Type B pancreatic cell (in vitro differentiated cells): ENCODE measurements around the gene CORO1C. TPM values are rescaled to one million over a fixed set of nuclear protein-coding genes. Genes with fewer than 3 reads are reported as not detected.

Source experiments
- DNase-seq: peaks from one replicate; pipeline ENCODE4 v3.0.0; 2021; ENCODE audit warnings: mixed read lengths; ENCODE audit not compliant: unreplicated experiment; ENCODE audit errors: extremely low spot score
- H3K27ac Mint-ChIP-seq: 2 replicates; pipeline ENCODE4 v1.8.0; 2021; ENCODE audit warnings: mild to moderate bottlenecking, mixed read lengths
- H3K27me3 Mint-ChIP-seq: 2 replicates; pipeline ENCODE4 v1.8.0; 2021; ENCODE audit warnings: mixed read lengths
- H3K36me3 Mint-ChIP-seq: 2 replicates; pipeline ENCODE4 v1.8.0; 2021; ENCODE audit warnings: mixed read lengths
- H3K4me1 Mint-ChIP-seq: one replicate; pipeline ENCODE4 v1.8.0; 2021; ENCODE audit warnings: mixed read lengths; ENCODE audit not compliant: unreplicated experiment
- H3K4me3 Mint-ChIP-seq: 2 replicates; pipeline ENCODE4 v1.8.0; 2021; ENCODE audit warnings: mild to moderate bottlenecking, mixed read lengths
- H3K9me3 Mint-ChIP-seq: 2 replicates; pipeline ENCODE4 v1.8.0; 2021; ENCODE audit warnings: mixed read lengths
- total RNA-seq: library from RNA; stranded (reverse); gene quantifications from 2 replicates; pipeline ENCODE4 v1.2.1, GENCODE V29; 2021; ENCODE audit warnings: low replicate concordance
- TF ChIP-seq, protein P1 (sequence below): fragments of 200-600 bp; sonication (generic); conservative IDR thresholded peaks from 2 replicates; pipeline ENCODE4 v1.5.0; 2021; ENCODE audit warnings: antibody characterized with exemption, mild to moderate bottlenecking

Gene CORO1C
- total RNA-seq, 1 donor from 2014 or later: 103 TPM

DNA sequence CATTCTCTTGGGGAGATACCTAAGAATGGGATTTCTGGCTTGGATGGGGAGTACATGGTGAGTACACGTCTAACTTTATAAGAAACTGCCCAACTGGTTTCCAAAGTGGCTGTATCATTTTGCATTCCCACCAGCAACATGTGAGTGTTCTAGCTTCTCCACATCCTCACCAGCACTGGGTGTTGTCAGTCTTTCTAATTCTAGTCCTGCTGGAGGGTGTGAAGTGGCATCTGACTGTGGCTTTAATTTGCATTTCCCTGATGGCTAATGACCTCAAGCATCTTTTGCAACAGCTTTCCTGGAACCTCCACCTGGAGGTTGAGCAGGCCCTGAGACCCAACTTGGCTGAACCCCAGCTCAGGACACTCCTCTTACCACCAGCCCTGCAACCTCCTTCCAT lies 115.4 kb downstream of the CORO1C start:
- H3K4me1 Mint-ChIP-seq: peaks cover 19% of the 10 kb centered on the region
- DNase-seq: no peak
- H3K4me3 Mint-ChIP-seq: no peak overlapping the region
- peaks cover 9% of the 10 kb centered on the region for H3K27me3 Mint-ChIP-seq
- H3K9me3 Mint-ChIP-seq: no peaks in the 10 kb centered on the region
- TF ChIP-seq, protein P1, sequence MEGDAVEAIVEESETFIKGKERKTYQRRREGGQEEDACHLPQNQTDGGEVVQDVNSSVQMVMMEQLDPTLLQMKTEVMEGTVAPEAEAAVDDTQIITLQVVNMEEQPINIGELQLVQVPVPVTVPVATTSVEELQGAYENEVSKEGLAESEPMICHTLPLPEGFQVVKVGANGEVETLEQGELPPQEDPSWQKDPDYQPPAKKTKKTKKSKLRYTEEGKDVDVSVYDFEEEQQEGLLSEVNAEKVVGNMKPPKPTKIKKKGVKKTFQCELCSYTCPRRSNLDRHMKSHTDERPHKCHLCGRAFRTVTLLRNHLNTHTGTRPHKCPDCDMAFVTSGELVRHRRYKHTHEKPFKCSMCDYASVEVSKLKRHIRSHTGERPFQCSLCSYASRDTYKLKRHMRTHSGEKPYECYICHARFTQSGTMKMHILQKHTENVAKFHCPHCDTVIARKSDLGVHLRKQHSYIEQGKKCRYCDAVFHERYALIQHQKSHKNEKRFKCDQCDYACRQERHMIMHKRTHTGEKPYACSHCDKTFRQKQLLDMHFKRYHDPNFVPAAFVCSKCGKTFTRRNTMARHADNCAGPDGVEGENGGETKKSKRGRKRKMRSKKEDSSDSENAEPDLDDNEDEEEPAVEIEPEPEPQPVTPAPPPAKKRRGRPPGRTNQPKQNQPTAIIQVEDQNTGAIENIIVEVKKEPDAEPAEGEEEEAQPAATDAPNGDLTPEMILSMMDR: no peak
- H3K27ac Mint-ChIP-seq: no peak overlapping the region
- no peaks in the 10 kb centered on the region for H3K36me3 Mint-ChIP-seq

DNA sequence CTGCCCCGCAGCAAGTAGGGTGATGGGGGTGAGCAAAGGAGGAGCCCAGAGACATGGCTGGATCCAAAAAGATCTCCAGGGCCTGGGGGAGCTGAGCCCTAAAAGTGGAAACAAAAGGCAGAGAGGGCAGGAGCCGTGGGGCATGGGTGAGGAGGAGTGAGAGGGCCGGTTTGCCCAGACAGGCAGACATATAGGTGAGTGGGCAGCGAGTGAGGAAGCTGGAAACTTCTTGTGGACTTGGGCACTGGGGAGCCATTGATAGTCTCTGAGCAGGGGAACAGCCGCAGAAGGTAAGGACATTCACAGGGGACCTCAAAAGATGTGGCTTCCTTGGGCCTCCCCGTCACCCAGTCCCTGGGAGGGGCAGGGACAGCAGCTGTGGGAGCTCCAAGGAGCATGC lies 116.7 kb downstream of the CORO1C start:
- no peak for DNase-seq
- peaks cover 10% of the 10 kb centered on the region for H3K27me3 Mint-ChIP-seq
- TF ChIP-seq, protein P1: no peak
- H3K9me3 Mint-ChIP-seq: no peaks in the 10 kb centered on the region
- H3K4me3 Mint-ChIP-seq: no peak overlapping the region
- peaks cover 14% of the 10 kb centered on the region for H3K4me1 Mint-ChIP-seq
- H3K27ac Mint-ChIP-seq: no peak overlapping the region
- no peaks in the 10 kb centered on the region for H3K36me3 Mint-ChIP-seq

DNA sequence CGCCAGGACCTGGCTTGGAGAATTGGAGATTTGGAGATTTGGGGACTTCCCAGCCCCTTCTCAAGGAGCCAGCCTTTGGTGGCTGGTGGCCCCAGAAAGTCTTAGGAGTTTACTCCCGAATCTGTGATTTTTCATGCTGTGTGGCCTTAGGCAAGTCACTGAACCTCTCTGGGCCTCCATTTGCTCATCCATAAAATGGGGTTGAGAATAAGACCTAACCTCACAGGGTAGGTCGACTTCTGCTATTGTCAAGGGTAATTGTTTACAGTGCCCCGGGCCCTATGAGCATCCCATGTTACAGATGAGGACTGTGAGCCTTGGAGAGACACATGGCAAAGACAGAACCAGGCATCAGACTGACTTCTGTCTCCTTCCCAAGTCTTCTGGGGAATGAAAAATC lies 117.3 kb downstream of the CORO1C start:
- no peaks in the 10 kb centered on the region for H3K9me3 Mint-ChIP-seq
- TF ChIP-seq, protein P1: no peak
- H3K27ac Mint-ChIP-seq: no peak overlapping the region

DNA sequence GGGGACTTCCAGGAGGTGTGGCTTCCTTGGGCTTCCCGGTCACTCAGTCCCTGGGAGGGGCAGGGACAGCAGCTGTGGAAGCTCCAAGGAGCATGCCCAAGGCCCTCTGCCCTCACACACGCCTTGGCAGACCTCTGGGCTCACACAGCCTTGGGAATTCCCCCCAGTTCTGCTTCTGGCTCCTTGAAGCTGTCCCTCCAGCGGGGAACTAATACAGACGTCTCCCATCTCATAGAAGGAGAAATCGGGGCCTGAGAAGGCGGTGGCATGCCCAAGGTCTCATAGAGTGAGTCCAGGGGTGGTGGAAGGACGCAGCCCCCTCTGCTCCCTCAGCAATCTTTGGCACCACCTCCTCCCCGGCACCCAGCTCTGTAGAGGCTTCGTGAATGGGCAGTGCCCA lies 117.8 kb downstream of the CORO1C start:
- H3K27me3 Mint-ChIP-seq: peaks cover 9% of the 10 kb centered on the region
- H3K36me3 Mint-ChIP-seq: no peaks in the 10 kb centered on the region
- TF ChIP-seq, protein P1: no peak
- no peak overlapping the region for H3K27ac Mint-ChIP-seq
- no peaks in the 10 kb centered on the region for H3K9me3 Mint-ChIP-seq
- no peak for DNase-seq
- H3K4me1 Mint-ChIP-seq: peaks cover 12% of the 10 kb centered on the region
- no peak overlapping the region for H3K4me3 Mint-ChIP-seq

More for the DNA sequence above, 117.3 kb downstream of the CORO1C start:
- H3K36me3 Mint-ChIP-seq: no peaks in the 10 kb centered on the region
- H3K27me3 Mint-ChIP-seq: peaks cover 9% of the 10 kb centered on the region
- H3K4me3 Mint-ChIP-seq: no peak overlapping the region
- H3K4me1 Mint-ChIP-seq: peaks cover 12% of the 10 kb centered on the region
- no peak for DNase-seq

DNA sequence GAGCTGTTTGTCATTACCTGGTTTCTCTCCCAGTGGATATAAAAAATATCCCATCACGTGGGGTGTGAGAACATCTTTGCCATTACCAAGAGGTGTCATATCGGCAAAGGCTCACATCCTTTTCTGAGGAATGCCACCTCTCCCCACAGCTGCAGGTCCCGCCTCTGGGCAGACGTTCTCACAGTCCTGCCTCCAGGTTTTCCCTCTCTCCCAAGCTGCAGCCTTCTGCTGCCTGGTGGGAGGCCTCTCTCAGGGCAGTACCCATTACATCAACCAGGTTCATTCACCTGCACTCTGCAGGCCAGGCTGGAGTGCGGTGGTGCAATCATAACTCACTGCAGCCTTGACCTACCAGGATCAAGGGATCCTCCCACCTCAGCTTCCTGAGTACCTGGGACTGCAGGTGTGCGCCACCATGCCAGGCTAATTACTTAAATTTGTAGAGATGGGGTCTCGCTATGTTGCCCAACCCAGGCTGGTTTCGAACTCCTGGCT lies 118.5 kb downstream of the CORO1C start:
- H3K27ac Mint-ChIP-seq: no peak overlapping the region
- peaks cover 9% of the 10 kb centered on the region for H3K27me3 Mint-ChIP-seq
- no peak for DNase-seq
- no peaks in the 10 kb centered on the region for H3K36me3 Mint-ChIP-seq
- no peaks in the 10 kb centered on the region for H3K9me3 Mint-ChIP-seq
- H3K4me3 Mint-ChIP-seq: no peak overlapping the region
- TF ChIP-seq, protein P1: no peak
- peaks cover 7% of the 10 kb centered on the region for H3K4me1 Mint-ChIP-seq
